Measurements from ENCODE around the gene SALL1.

Gene SALL1

GRCh38 chr16:51139568-51139967, 11.5 kb downstream of the SALL1 start:
- DNase-seq, result no peak

GRCh38 chr16:51138178-51138577, 12.9 kb downstream of the SALL1 start:
- DNase-seq, result no peak

- no peak for DNase-seq
These were observed 14.0 kb downstream of the SALL1 start for GRCh38 chr16:51137097-51137496.

GRCh38 chr16:51134876-51135275, 16.2 kb downstream of the SALL1 start:
- DNase-seq, result no peak

GRCh38 chr16:51134269-51134812, 16.7 kb downstream of the SALL1 start:
- no peak for DNase-seq

GRCh38 chr16:51133688-51134087, 17.4 kb downstream of the SALL1 start:
- DNase-seq, result no peak

- no peak for DNase-seq
These were observed 17.9 kb downstream of the SALL1 start for GRCh38 chr16:51133183-51133582.

GRCh38 chr16:51132490-51133115, 18.5 kb downstream of the SALL1 start:
- DNase-seq, result no peak

GRCh38 chr16:51131619-51132018, 19.5 kb downstream of the SALL1 start:
- no peak for DNase-seq

GRCh38 chr16:51129105-51129504, 22.0 kb downstream of the SALL1 start:
- DNase-seq, result no peak

GRCh38 chr16:51125992-51126391, 25.1 kb downstream of the SALL1 start:
- no peak for DNase-seq

GRCh38 chr16:51124896-51125295, 26.2 kb downstream of the SALL1 start:
- no peak for DNase-seq

GRCh38 chr16:51121850-51122249, 29.2 kb downstream of the SALL1 start:
- DNase-seq, result no peak

- no peak for DNase-seq
These were observed 30.2 kb downstream of the SALL1 start for GRCh38 chr16:51120730-51121347.

GRCh38 chr16:51119973-51120729, 30.9 kb downstream of the SALL1 start:
- no peak for DNase-seq

GRCh38 chr16:51119556-51119955, 31.5 kb downstream of the SALL1 start:
- DNase-seq, result no peak

GRCh38 chr16:51116353-51116752, 34.7 kb downstream of the SALL1 start:
- no peak for DNase-seq

- no peak for DNase-seq
These were observed 36.7 kb downstream of the SALL1 start for GRCh38 chr16:51114382-51114781.

GRCh38 chr16:51113236-51114125, 37.6 kb downstream of the SALL1 start:
- no peak for DNase-seq

- no peak for DNase-seq
These were observed 38.7 kb downstream of the SALL1 start for GRCh38 chr16:51112323-51112722.

- DNase-seq, result no peak
These were observed 39.3 kb downstream of the SALL1 start for GRCh38 chr16:51111759-51112158.

GRCh38 chr16:51110700-51111157, 40.3 kb downstream of the SALL1 start:
- DNase-seq, result no peak

GRCh38 chr16:51109173-51109572, 41.9 kb downstream of the SALL1 start:
- DNase-seq, result no peak
